Omental fat pad (tissue), 4 donors: Measurements from ENCODE around the gene PTH. TPM values are rescaled to one million over a fixed set of nuclear protein-coding genes. Genes with fewer than 3 reads are reported as not detected.

Experiments
- ATAC-seq: fragments of 150-250 bp; one replicate; pipeline ENCODE4 v1.9.1; 2016; ENCODE audit warnings: mild to moderate bottlenecking, moderate library complexity; ENCODE audit not compliant: low FRiP score
- DNase-seq: peaks from one replicate; pipeline ENCODE4 v3.0.0-alpha.2; 2019; ENCODE audit warnings: low spot score
- total RNA-seq, 4 donors: library from RNA; depleted of rRNA; stranded (reverse); fragments of >200 nt; gene quantifications; one replicate each; pipeline ENCODE4 v1.1.0, GENCODE V29; 2016
- TF ChIP-seq, protein P1 (sequence below), 3 donors: fragments of 450-650 bp; IDR thresholded peaks; one replicate each; pipeline ENCODE4 v1.5.1; 2016 to 2017; ENCODE audit warnings: antibody characterized with exemption in 3 of 3, mild to moderate bottlenecking in 3 of 3, moderate library complexity in 2 of 3

The PTH gene
- total RNA-seq, 4 donors from 2014 or later = not detected

GRCh38 chr11:13450832-13451397, 44.9 kb downstream of the PTH start:
- DNase-seq (no peak), ATAC-seq (no peak)
- TF ChIP-seq, protein P1, sequence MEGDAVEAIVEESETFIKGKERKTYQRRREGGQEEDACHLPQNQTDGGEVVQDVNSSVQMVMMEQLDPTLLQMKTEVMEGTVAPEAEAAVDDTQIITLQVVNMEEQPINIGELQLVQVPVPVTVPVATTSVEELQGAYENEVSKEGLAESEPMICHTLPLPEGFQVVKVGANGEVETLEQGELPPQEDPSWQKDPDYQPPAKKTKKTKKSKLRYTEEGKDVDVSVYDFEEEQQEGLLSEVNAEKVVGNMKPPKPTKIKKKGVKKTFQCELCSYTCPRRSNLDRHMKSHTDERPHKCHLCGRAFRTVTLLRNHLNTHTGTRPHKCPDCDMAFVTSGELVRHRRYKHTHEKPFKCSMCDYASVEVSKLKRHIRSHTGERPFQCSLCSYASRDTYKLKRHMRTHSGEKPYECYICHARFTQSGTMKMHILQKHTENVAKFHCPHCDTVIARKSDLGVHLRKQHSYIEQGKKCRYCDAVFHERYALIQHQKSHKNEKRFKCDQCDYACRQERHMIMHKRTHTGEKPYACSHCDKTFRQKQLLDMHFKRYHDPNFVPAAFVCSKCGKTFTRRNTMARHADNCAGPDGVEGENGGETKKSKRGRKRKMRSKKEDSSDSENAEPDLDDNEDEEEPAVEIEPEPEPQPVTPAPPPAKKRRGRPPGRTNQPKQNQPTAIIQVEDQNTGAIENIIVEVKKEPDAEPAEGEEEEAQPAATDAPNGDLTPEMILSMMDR (IDR thresholded peaks at IDR 0.05) = no peak

- ATAC-seq = no peak
- TF ChIP-seq, protein P1 (IDR thresholded peaks at IDR 0.05) = no peak
- DNase-seq = no peak
These were observed 46.3 kb downstream of the PTH start for GRCh38 chr11:13449522-13449921.

GRCh38 chr11:13448876-13449275, 46.9 kb downstream of the PTH start:
- TF ChIP-seq, protein P1 (IDR thresholded peaks at IDR 0.05) = no peak
- ATAC-seq = no peak
- no peak for DNase-seq

DNA sequence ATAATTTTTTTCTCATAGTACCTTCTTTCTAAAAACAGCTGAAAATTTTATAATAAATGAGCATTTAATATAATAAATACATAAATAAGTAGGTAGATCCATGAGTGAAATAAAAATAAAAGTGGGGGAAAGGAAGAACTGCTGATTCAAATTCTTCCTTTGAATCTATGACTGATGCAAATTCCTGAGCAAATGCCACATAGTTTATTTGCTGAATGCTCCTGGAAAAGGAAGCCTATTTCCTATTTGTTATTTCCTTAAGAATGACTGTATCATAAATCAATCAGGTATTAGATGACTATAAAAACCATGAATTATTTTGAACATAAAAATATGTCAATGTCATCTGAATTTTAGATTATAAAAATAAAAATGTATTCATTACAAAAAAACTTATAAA, 49.4 kb downstream of the PTH start:
- no peak for ATAC-seq

DNA sequence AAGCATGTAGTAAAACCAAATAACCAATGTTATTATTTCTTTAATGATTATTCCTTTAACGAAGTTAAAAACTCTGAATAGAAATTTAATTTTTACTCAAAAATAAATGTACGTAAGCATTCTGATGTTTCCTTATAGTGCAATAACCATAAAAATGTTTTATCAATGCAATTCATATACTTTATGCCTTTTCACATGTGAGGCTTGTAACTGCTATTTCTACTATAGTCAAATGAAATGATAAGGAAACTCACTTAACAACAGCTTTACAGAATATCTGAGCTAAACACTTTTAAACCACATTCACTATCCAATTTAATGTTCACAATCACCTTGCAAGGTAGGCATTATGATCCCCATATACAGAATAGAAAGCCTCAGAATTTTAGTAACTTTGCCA, 50.2 kb downstream of the PTH start:
- TF ChIP-seq, protein P1 (IDR thresholded peaks at IDR 0.05) = no peak
- ATAC-seq (no peak), DNase-seq (no peak)

More for the DNA sequence above, 49.4 kb downstream of the PTH start:
- TF ChIP-seq, protein P1 (IDR thresholded peaks at IDR 0.05) = no peak
- DNase-seq = no peak

Other genes starting within 250 kb of the PTH start
- 10 to 100 TPM; 52.5 to 60.5 (median 53.9) TPM for gene BMAL1, start 218.2 kb downstream of the PTH start, total RNA-seq
- gene BTBD10, start 32.8 kb downstream of the PTH start, total RNA-seq = 10 to 100 TPM; 21.1 to 38.9 (median 24.2) TPM
- gene FAR1, start 172.7 kb upstream of the PTH start, total RNA-seq = 10 to 100 TPM; 35.4 to 56.8 (median 45.4) TPM